ENCODE data around the gene ERBB4. TPM values are rescaled to one million over a fixed set of nuclear protein-coding genes. Genes with fewer than 3 reads are reported as not detected.

Gene ERBB4
- total RNA-seq, 2 experiments from 2014 or later, result not detected

GRCh38 chr2:212032032-212032431, 506.6 kb downstream of the ERBB4 start:
- no peak for ATAC-seq (ENCODE audit: poor library complexity)

GRCh38 chr2:212030709-212031108, 507.9 kb downstream of the ERBB4 start:
- no peak overlapping the region for H3K27ac ChIP-seq (ENCODE audit: low read depth in 1 of 2, low read length in 2 of 2)
- Mint-ChIP-seq H3K27me3 (no peaks in the 10 kb centered on the region), H3K27ac (no peak overlapping the region), H3K4me1 (ENCODE audit: low read depth) (no peaks in the 10 kb centered on the region), H3K36me3 (ENCODE audit: low read depth) (no peaks in the 10 kb centered on the region), H3K9me3 (peaks cover 3% of the 10 kb centered on the region), H3K4me3 (no peak overlapping the region)
- ATAC-seq (ENCODE audit: poor library complexity), result no peak
- CTCF ChIA-PET, result no interaction called here
- no peak overlapping the region for H3K4me3 ChIP-seq (ENCODE audit: low read length)
- no peak for DNase-seq
- intact Hi-C loops (cut with DNase I, micrococcal nuclease), result no loop called here
- TF ChIP-seq CTCF (IDR thresholded peaks at IDR 0.05), result no peak
- H3K36me3 ChIP-seq (ENCODE audit: insufficient read depth, low read length), result no peaks in the 10 kb centered on the region
- POLR2A ChIA-PET, result no interaction called here
- H3K27me3 ChIP-seq (ENCODE audit: control insufficient read depth in 1 of 2, insufficient read depth in 2 of 2, low read length in 2 of 2), result no peaks in the 10 kb centered on the region
- H3K4me1 ChIP-seq (ENCODE audit: insufficient read depth, low read length), result no peaks in the 10 kb centered on the region
- no peaks in the 10 kb centered on the region for H3K9me3 ChIP-seq (ENCODE audit: control insufficient read depth in 1 of 2, insufficient read depth in 1 of 2, low read length in 2 of 2)

More at GRCh38 chr2:212032032-212032431, 506.6 kb downstream of the ERBB4 start:
- no peaks in the 10 kb centered on the region for H3K4me1 ChIP-seq (ENCODE audit: insufficient read depth, low read length)
- H3K36me3 Mint-ChIP-seq (ENCODE audit: low read depth), result no peaks in the 10 kb centered on the region
- H3K9me3 Mint-ChIP-seq, result peaks cover 3% of the 10 kb centered on the region
- no peak for TF ChIP-seq CTCF (IDR thresholded peaks at IDR 0.05)
- no peaks in the 10 kb centered on the region for H3K27me3 Mint-ChIP-seq
- intact Hi-C loops (cut with DNase I, micrococcal nuclease), result no loop called here
- no peak overlapping the region for H3K27ac ChIP-seq (ENCODE audit: low read depth in 1 of 2, low read length in 2 of 2)
- H3K4me1 Mint-ChIP-seq (ENCODE audit: low read depth), result no peaks in the 10 kb centered on the region
- peaks cover 0 to 4% of the 10 kb centered on the region in 2 experiments for H3K9me3 ChIP-seq (ENCODE audit: control insufficient read depth in 1 of 2, insufficient read depth in 1 of 2, low read length in 2 of 2)
- no peaks in the 10 kb centered on the region for H3K27me3 ChIP-seq (ENCODE audit: control insufficient read depth in 1 of 2, insufficient read depth in 2 of 2, low read length in 2 of 2)
- CTCF ChIA-PET, result no interaction called here
- no peaks in the 10 kb centered on the region for H3K36me3 ChIP-seq (ENCODE audit: insufficient read depth, low read length)
- no peak overlapping the region for H3K4me3 Mint-ChIP-seq
- H3K27ac Mint-ChIP-seq, result no peak overlapping the region
- no peak overlapping the region for H3K4me3 ChIP-seq (ENCODE audit: low read length)
- POLR2A ChIA-PET, result no interaction called here
- no peak for DNase-seq

- no peak overlapping the region for H3K27ac ChIP-seq (ENCODE audit: low read depth in 1 of 2, low read length in 2 of 2)
- H3K4me3 ChIP-seq (ENCODE audit: low read length), result no peak overlapping the region
- Mint-ChIP-seq H3K36me3 (ENCODE audit: low read depth) (no peaks in the 10 kb centered on the region), H3K4me1 (ENCODE audit: low read depth) (no peaks in the 10 kb centered on the region), H3K4me3 (no peak overlapping the region), H3K27ac (no peak overlapping the region), H3K27me3 (no peaks in the 10 kb centered on the region), H3K9me3 (peaks cover 3% of the 10 kb centered on the region)
- H3K36me3 ChIP-seq (ENCODE audit: insufficient read depth, low read length), result no peaks in the 10 kb centered on the region
- CTCF ChIA-PET, result no interaction called here
- DNase-seq (no peak), ATAC-seq (ENCODE audit: poor library complexity) (no peak)
- no peaks in the 10 kb centered on the region for H3K4me1 ChIP-seq (ENCODE audit: insufficient read depth, low read length)
- TF ChIP-seq CTCF (IDR thresholded peaks at IDR 0.05), result no peak
- intact Hi-C loops (cut with DNase I, micrococcal nuclease), result no loop called here
- no peaks in the 10 kb centered on the region for H3K9me3 ChIP-seq (ENCODE audit: control insufficient read depth in 1 of 2, insufficient read depth in 1 of 2, low read length in 2 of 2)
- H3K27me3 ChIP-seq (ENCODE audit: control insufficient read depth in 1 of 2, insufficient read depth in 2 of 2, low read length in 2 of 2), result no peaks in the 10 kb centered on the region
- POLR2A ChIA-PET, result no interaction called here
Measured at GRCh38 chr2:212028798-212029394, 509.7 kb downstream of the ERBB4 start.

Measured in CD4-positive, alpha-beta T cell (primary cell).